Measurements from ENCODE around the gene TSSK2.

TSSK2 gene

GRCh38 chr22:19123936-19124335, 7.2 kb upstream of the TSSK2 start:
- TF ChIP-seq, protein P1, sequence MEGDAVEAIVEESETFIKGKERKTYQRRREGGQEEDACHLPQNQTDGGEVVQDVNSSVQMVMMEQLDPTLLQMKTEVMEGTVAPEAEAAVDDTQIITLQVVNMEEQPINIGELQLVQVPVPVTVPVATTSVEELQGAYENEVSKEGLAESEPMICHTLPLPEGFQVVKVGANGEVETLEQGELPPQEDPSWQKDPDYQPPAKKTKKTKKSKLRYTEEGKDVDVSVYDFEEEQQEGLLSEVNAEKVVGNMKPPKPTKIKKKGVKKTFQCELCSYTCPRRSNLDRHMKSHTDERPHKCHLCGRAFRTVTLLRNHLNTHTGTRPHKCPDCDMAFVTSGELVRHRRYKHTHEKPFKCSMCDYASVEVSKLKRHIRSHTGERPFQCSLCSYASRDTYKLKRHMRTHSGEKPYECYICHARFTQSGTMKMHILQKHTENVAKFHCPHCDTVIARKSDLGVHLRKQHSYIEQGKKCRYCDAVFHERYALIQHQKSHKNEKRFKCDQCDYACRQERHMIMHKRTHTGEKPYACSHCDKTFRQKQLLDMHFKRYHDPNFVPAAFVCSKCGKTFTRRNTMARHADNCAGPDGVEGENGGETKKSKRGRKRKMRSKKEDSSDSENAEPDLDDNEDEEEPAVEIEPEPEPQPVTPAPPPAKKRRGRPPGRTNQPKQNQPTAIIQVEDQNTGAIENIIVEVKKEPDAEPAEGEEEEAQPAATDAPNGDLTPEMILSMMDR (IDR thresholded peaks at IDR 0.05; ENCODE audit: extremely low read depth, insufficient read depth, missing control alignments): no peak
- in situ Hi-C loops (cut with MboI; ENCODE audit: low pct_unique_long_range_greater_than_20kb, low sequenced_read_pairs, unreplicated experiment): no loop called here
- DNase-seq (ENCODE audit: low spot score): no peak

- TF ChIP-seq, protein P1 (IDR thresholded peaks at IDR 0.05; ENCODE audit: extremely low read depth, insufficient read depth, missing control alignments): no peak
- in situ Hi-C loops (cut with MboI; ENCODE audit: low pct_unique_long_range_greater_than_20kb, low sequenced_read_pairs, unreplicated experiment): no loop called here
Observed at GRCh38 chr22:19124377-19124776, 6.7 kb upstream of the TSSK2 start.

DNA sequence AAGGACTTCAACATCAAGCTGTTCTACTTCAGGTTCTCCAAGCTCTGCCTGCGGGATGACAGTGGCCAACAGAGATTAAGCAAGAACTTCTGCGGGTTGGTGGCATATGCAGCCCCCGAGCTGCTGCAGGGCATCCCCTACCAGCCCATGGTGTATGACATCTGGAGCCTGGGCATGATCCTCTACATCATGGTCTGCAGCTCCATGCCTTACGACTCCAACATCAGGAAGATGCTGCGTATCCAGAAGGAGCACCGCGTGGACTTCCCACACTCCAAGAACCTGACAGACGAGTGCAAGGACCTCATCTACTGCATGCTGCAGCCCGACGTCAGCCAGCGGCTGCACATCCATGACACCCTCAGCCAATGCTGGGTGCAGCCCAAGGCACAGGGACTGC, 6.1 kb upstream of the TSSK2 start:
- no peak for DNase-seq (ENCODE audit: low spot score)
- in situ Hi-C loops (cut with MboI; ENCODE audit: low pct_unique_long_range_greater_than_20kb, low sequenced_read_pairs, unreplicated experiment): no loop called here
- TF ChIP-seq, protein P1 (IDR thresholded peaks at IDR 0.05; ENCODE audit: extremely low read depth, insufficient read depth, missing control alignments): no peak

More at GRCh38 chr22:19124377-19124776, 6.7 kb upstream of the TSSK2 start:
- no peak for DNase-seq (ENCODE audit: low spot score)

DNA sequence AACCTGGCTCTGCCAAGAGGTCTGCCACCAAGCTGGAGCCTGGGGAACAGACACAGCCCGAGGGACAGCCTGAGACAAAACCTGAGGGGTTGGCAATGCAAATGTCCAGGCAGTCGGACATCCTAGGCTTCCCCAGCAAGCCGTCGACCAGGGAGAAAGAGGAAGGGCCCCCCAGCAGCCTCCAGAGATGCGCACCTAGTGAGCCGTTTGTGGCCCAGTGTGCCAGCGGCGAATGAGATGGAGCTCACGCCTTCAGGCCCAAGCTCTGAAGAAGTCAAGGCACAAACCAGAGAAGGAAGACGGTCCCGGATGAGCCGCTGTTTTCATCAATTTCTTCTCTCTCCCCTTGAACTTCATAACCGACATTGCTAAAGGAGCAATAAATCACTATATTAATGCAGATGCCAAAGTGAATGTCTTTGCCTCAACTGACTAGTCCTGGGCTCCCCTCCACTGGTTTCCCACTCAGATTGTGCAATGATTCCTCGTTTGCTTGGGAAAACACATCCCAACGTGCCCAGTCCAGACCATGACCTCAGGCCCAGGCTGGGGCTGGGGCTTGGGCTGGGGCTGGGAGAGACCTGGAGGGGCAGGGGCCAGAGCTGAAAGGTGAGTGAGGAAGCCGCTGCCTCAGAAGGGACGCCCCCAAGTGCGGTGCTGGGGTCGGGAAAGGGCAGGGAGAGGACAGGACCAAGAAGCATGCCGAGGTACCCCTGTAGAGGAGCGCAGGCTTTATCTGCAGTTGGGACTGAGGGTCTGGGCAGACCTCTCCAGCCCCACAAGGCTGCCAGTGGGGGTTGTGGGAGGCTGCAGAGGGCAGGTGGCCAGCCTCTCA, 5.4 kb upstream of the TSSK2 start:
- DNase-seq (ENCODE audit: low spot score): no peak
- in situ Hi-C loops (cut with MboI; ENCODE audit: low pct_unique_long_range_greater_than_20kb, low sequenced_read_pairs, unreplicated experiment): no loop called here
- TF ChIP-seq, protein P1 (IDR thresholded peaks at IDR 0.05; ENCODE audit: extremely low read depth, insufficient read depth, missing control alignments): no peak

- TF ChIP-seq, protein P1 (IDR thresholded peaks at IDR 0.05; ENCODE audit: extremely low read depth, insufficient read depth, missing control alignments): no peak
- in situ Hi-C loops (cut with MboI; ENCODE audit: low pct_unique_long_range_greater_than_20kb, low sequenced_read_pairs, unreplicated experiment): no loop called here
- no peak for DNase-seq (ENCODE audit: low spot score)
Observed at GRCh38 chr22:19126309-19127273, 4.5 kb upstream of the TSSK2 start.

DNA sequence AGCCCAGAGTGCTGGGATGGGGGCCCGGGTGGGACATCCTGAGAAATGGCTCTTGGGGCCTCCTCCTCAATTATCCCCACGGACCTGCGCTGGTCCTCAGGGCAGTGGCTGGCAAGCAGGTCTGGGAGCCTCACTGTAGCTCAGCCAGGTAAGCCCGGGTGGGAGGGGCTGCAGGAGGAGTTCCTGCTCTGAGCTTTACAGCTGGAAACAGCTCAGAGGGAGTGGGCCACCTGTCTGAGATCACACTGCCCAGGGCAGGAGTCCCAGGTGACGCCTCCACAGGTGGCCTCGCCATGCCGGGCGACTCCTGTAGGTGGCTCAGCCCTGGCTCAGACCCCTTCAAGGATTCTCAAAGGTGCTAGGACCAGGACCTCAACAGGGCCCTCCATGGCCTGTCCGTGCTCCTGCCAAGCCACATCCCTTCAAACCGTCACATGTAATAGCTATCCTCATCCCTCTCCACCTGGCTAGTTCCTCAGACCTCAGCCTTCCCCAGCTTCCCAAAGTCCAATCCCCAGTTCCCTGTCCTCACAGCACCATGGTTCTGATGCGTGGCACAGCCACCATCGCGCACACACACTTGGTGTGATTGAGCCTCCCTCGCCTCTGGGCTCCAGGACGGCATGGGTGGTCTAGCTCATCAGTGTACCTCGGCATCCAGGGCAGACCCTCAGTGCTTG, 3.6 kb upstream of the TSSK2 start:
- TF ChIP-seq, protein P1 (IDR thresholded peaks at IDR 0.05; ENCODE audit: extremely low read depth, insufficient read depth, missing control alignments): no peak
- no peak for DNase-seq (ENCODE audit: low spot score)
- in situ Hi-C loops (cut with MboI; ENCODE audit: low pct_unique_long_range_greater_than_20kb, low sequenced_read_pairs, unreplicated experiment): no loop called here
